ENCODE measurements around the gene SPDYE2.
"Not testable (repeated sequence)": the region's sequence is repeated elsewhere in the genome, so short reads cannot be mapped to it uniquely, and the experiment has no call there.

DNA sequence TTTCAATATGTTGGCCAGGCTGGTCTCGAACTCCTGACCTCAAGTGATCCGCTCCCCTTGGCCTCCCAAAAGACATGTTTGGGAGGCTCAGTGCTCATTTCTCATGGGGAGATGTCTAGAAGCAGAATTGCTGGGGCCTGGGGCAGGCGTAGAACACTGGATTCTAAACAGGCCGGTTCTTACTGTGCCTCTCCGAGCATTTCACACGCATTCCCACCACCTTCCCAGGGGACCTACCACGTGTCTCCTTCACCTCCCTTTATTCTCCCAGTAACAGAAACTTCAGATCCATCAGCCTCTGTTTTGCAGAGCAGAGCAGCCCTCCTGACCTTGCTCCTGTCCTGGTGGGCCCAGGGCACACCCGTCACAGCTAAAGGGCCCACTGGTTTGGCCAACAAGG lies 23.8 kb upstream of the SPDYE2 start:
- TF ChIP-seq, protein P1, sequence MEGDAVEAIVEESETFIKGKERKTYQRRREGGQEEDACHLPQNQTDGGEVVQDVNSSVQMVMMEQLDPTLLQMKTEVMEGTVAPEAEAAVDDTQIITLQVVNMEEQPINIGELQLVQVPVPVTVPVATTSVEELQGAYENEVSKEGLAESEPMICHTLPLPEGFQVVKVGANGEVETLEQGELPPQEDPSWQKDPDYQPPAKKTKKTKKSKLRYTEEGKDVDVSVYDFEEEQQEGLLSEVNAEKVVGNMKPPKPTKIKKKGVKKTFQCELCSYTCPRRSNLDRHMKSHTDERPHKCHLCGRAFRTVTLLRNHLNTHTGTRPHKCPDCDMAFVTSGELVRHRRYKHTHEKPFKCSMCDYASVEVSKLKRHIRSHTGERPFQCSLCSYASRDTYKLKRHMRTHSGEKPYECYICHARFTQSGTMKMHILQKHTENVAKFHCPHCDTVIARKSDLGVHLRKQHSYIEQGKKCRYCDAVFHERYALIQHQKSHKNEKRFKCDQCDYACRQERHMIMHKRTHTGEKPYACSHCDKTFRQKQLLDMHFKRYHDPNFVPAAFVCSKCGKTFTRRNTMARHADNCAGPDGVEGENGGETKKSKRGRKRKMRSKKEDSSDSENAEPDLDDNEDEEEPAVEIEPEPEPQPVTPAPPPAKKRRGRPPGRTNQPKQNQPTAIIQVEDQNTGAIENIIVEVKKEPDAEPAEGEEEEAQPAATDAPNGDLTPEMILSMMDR (IDR thresholded peaks at IDR 0.05), result not testable (repeated sequence)
- not testable (repeated sequence) for TF ChIP-seq POLR2A (IDR thresholded peaks at IDR 0.05)
